ENCODE results near the gene CACFD1.

Gene CACFD1

DNA sequence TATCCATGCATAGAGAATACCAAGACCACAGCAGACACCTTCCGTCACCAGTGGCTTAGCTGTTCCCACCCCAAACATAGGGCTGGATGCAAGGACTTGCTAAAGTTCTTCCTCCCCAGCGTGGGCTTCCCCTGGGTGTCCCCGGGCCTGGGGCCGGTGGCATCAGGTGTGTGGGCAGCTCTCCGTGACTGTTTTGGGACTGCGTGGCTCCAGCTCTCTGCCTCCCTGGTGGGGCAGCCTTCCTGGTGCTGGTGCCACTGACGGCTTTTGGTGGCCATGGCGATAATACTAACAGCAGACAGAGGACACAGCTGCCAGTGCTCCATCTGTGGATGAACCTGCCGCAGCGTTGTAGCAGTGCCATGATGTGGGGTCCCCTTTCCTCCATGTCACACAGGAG is 4.9 kb downstream of the CACFD1 start:
- DNase-seq (ENCODE audit: low read depth): no peak
- no peak overlapping the region for H3K4me3 ChIP-seq (replicated peaks; ENCODE audit: low read depth, low read length)
- TF ChIP-seq CTCF (IDR thresholded peaks at IDR 0.05; ENCODE audit: low read length, missing control alignments): no peak

DNA sequence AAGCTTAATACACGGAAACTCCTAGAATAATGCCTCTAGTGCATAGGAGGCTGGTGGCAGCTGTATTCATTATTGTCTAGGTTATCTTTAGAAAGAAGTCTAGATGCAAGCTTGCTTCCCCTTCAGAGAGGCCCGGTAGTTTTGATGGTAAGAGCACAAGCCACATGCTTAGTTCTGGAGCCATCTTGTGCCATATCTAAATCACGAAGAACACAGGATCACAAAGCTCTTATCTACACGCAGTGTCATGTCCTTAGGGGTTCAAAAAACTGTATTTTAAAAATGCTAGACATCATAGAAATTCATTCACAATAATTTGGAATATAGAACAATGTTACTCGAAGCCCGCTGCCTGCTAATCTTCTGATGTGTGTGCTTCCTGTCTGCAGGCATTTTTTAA is 6.2 kb downstream of the CACFD1 start:
- no peak for DNase-seq (ENCODE audit: low read depth)
- TF ChIP-seq CTCF (IDR thresholded peaks at IDR 0.05; ENCODE audit: low read length, missing control alignments): no peak
- no peak overlapping the region for H3K4me3 ChIP-seq (replicated peaks; ENCODE audit: low read depth, low read length)

DNA sequence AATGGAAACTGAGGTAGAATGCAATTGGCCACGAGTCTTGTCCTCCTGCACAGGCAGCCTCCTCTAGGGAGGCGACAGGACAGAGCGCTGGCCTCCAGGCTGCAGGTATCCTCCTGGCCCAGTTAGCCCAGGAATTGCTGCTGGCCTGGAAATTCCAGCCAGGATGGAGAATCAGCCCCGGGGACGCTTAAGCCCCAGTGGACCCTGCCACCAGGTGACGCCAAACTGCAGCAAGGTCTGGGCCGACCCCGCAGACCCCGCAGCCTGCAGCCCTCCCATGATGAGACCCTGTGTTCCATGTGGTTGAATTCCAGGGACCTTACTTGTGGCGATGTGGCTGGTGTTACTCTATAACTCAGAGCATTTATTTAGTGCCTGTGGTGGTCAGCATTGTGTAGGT is 7.3 kb downstream of the CACFD1 start:
- TF ChIP-seq CTCF (IDR thresholded peaks at IDR 0.05; ENCODE audit: low read length, missing control alignments): no peak

DNA sequence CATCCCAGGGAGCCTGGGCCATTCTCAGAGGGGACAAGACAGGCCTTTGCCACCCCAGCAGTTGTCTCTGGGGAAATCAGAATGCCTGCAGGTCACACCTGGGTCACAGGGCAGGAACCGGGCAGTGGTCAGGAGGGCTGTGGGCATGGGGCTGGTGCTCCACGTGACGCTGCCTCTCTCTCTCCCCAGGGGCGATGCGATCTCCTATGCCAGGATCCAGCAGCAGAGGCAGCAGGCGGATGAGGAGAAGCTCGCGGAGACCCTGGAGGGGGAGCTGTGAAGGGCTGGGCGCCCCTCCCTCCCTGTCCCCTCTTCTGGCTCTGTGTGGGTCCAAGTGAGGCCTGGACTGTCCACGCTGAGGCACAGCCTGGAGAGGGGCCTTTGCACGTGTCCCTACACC is 8.6 kb downstream of the CACFD1 start:
- TF ChIP-seq CTCF (IDR thresholded peaks at IDR 0.05; ENCODE audit: low read length, missing control alignments): no peak
- no peak for DNase-seq (ENCODE audit: low read depth)
- H3K4me3 ChIP-seq (replicated peaks; ENCODE audit: low read depth, low read length): no peak overlapping the region

More for the DNA sequence above, 7.3 kb downstream of the CACFD1 start:
- DNase-seq (ENCODE audit: low read depth): no peak
- no peak overlapping the region for H3K4me3 ChIP-seq (replicated peaks; ENCODE audit: low read depth, low read length)

GRCh38 chr9:133468777-133469421 is 9.1 kb downstream of the CACFD1 start:
- no peak for TF ChIP-seq CTCF (IDR thresholded peaks at IDR 0.05; ENCODE audit: low read length, missing control alignments)
- no peak overlapping the region for H3K4me3 ChIP-seq (replicated peaks; ENCODE audit: low read depth, low read length)
- DNase-seq (ENCODE audit: low read depth): no peak

- no peak for DNase-seq (ENCODE audit: low read depth)
Measured at GRCh38 chr9:133470427-133470924, 10.7 kb downstream of the CACFD1 start.

More at GRCh38 chr9:133470427-133470924, 10.7 kb downstream of the CACFD1 start:
- TF ChIP-seq CTCF (IDR thresholded peaks at IDR 0.05; ENCODE audit: low read length, missing control alignments): no peak
- H3K4me3 ChIP-seq (replicated peaks; ENCODE audit: low read depth, low read length): no peak overlapping the region

All from fibroblast of pulmonary artery (primary cell).